Limb (tissue), 2 donors: ENCODE data around the gene MSRB3.

Experiments
- DNase-seq, 2 donors: peaks; one replicate each; pipeline ENCODE4 v3.0.0-alpha.2; 2016; ENCODE audit errors: extremely low spot score in 2 of 2

MSRB3 gene

GRCh38 chr12:65391711-65392110 lies 113.2 kb downstream of the MSRB3 start:
- DNase-seq, result peak in 1 of 2 donors; percentile 27

GRCh38 chr12:65392491-65392890 lies 114.0 kb downstream of the MSRB3 start:
- peak in 1 of 2 donors; percentile 54 for DNase-seq

GRCh38 chr12:65403188-65403587 lies 124.7 kb downstream of the MSRB3 start:
- no peak for DNase-seq

DNA sequence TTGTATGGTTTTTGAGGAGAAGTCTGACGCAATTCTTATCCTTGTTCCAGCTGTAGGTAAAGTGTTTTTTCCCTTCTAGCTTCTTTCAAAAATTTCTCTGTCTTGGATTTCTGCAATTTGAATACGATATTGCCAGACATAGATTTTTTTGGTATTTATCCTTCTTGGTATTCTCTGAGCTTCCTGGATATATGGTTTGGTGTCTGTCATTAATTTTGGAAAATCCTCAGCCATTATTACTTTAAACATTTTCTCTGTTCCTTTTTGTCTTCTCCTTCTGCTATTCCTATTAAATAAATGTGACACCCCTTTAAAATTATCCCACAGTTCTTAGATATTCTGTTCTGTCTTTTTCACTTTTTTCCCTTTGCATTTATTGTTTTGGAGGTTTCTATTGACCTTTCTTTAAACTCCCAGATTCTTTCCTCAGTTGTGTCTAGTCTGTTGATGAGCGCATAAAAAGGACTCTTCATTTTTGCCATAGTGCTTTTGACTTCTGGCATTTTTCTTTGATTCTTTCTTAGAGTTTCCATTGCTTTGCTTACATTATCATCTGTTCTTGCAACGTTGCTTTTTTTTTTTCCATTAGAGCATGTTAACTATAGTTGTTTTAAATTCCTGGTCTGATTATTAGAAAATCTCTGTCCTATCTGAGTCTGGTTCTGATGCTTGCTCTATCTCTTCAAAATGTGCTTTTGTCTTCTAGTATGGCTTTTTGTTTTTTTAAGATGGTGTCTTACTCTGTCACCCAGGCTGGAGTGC lies 129.1 kb downstream of the MSRB3 start:
- no peak for DNase-seq

GRCh38 chr12:65408441-65408840 lies 130.0 kb downstream of the MSRB3 start:
- no peak for DNase-seq

DNA sequence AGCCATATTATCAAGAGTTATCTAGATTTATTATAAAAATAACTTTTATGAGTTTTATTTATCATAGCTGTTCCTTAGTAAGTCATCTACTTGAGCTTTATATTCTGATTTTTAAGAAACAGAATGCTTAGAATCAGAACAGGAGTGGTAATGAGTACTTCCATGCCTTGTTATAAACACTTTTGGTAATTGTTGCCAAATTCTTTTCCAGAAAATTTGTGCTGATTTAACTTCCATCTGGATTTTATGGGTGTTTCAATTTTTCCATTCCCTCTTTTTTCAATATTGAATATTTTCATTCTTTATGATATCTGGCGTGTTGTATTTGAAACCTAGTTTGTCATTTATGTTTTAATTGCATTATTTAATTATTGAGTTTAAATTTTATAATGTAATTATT lies 131.2 kb downstream of the MSRB3 start:
- peak in 1 of 2 donors; percentile 21 for DNase-seq

- no peak for DNase-seq
These were observed 132.7 kb downstream of the MSRB3 start for GRCh38 chr12:65411171-65411570.

DNA sequence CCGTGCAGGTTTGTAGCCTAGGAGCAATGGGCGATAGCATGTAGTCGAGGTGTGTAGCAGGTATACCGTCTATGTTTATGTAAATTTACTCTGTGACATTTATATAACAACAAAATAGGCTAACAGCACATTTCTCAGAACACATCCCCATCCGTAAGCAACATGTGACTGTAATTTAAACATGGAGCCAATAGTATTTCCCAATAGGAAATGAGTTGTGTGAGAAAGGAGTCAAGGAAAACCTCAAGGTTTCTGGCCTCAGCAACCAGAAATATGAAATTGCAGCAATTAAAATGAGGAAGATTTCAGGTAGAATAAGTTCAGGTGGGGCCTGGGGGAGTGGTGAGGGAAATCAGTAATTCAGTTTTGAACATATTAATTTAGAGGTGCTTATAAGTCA lies 136.0 kb downstream of the MSRB3 start:
- DNase-seq, result no peak

DNA sequence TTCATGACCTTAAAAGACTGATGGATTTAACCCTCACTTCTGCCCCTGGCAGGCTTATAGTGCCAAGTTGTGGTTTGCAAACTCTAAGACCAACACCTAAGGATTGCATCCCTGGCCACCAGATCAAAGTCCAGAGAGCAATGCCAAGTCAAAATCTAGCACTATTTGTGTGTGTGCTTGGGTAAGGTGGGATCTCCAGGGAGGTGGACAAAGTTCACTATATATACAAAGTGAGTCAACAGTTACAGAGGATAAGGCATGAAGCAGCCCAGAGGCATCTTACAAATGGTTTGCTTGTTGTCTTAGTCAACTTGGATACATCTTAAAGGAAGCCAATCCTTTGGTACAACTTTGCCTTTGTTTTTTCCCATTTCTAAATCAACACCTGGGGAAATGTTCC lies 137.3 kb downstream of the MSRB3 start:
- DNase-seq, result no peak

- DNase-seq, result no peak
These were observed 141.0 kb downstream of the MSRB3 start for GRCh38 chr12:65419284-65420072.

DNA sequence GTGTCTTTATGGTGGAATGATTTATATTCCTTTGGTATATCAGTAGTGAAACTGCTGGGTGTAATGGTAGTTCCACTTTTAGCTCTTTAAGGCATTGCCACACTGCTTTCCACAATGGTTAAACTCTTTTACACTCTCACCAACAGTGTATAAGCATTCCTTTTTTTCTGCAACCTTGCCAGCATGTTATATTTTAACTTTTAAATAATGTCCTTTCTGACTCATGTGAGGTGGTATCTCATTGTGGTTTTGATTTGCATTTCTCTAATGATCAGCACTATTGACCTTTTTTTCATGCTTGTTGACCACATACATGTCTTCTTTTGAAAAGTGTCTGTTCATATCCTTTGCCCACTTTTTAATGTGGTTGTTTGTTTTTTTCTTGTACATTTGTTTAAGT lies 142.5 kb downstream of the MSRB3 start:
- no peak for DNase-seq

DNA sequence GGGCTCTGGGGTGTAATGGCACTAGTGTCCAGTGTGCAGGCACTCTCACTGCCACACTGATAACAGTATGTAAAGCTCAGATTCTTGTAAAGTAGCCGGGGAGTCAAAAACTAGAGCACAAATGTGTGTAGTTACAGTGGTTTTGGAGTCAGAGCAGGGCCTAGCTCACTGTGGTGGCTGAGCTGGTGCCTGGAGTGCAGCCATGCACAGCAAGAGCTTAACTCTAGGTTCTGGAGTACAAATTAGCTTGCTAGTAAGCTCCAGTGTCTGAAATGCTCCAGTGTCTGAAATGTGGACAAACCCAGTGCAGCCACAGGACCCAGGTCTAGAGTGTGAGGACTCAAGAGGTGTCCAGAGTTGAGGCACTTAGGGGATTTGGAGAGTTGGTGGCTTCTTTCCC lies 149.2 kb downstream of the MSRB3 start:
- no peak for DNase-seq

- no peak for DNase-seq
These were observed 151.5 kb downstream of the MSRB3 start for GRCh38 chr12:65430006-65430405.

GRCh38 chr12:65430571-65431306 lies 152.3 kb downstream of the MSRB3 start:
- no peak for DNase-seq

DNA sequence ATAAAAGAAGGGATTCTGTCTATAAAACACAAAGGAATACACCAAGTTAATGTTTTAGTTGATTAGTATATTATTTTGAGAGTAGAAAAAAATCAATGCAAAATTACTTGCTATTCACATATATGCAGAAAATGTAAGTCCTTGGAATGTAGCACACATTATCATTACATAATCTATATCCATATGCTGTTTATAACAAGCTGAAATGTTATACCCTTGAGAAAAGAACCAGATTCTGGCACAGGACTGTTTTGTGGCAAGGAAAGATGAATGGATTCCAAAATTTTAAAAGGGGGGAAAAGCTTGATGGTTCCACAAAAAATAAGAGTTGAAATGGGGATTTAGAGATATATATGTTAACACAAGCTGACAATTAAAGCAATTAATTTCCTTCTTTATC lies 153.6 kb downstream of the MSRB3 start:
- DNase-seq, result no peak

DNA sequence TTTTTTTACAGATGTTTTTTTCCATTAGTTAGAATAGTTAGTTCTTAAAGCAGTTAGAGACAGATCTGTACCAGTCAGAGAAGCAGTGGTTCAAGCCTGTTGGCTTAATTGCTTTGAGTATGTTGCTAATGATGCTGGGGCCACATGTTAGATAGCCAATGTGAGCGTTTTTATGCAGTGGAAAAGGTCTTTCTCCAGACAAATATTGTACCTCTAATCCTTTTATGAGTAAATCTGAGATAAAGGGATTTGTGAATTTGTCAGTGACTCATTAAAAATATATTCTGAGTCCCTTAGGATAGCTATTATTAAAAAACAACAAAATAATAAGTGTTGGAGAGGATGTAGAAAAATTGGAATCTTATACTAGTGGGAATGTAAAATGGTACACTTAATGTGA lies 154.2 kb downstream of the MSRB3 start:
- DNase-seq, result no peak

DNA sequence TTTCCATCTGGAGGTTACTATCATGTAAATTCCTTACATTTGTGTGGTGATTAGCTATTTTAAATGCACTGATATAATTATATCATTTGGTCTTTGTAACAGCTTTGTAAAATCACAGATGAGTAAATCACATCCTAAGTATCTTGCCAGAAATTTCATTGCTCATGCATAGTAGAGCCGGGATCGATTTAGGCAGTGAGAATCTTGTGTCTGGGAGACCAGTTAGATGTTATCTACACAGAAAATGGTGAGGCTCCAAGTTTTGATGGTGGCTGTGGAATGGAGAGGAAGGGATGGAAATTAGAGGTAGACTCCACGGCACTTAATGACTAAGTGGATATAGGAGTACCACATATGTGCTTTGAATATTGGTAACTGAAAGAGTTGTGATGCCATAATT lies 156.3 kb downstream of the MSRB3 start:
- no peak for DNase-seq

DNA sequence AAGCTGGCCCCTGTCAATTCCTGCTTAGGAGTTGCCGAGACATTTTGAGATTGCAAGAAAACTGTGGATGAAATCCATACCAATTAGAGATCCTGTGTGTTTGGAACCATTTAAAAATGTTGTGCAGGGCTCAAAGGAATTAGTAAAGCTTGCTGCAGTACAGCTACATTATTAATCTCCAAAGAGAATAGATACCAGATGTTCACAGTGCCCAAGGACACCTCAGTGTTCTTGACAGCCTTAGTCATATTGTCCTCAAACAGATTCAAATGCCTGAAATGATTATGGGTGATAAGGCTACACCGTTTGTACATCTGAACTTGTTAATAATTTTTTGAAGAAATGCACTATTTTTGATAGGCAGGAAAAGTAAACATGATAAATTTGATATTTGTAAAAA lies 164.6 kb downstream of the MSRB3 start:
- DNase-seq, result no peak

- DNase-seq, result no peak
These were observed 166.5 kb downstream of the MSRB3 start for GRCh38 chr12:65444996-65445395.

DNA sequence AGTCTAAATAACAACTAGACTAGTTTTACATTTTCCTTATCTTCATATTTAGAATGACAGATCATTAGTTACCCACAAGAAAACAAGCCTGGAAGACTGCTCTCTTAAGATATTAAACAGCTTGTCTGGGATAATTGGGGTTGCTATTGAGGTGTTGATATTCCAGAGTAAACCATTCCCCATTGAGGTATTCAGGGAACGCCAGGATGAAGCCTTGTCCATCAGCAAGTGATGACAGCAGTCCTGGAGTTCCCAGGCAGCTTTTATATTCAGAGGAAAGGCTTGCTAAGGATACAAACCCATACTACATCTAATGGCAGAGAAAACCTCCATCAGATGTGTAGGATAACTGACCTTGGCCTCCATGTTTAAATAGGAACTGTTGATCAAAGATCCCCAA lies 168.4 kb downstream of the MSRB3 start:
- no peak for DNase-seq

GRCh38 chr12:65449400-65449799 lies 170.9 kb downstream of the MSRB3 start:
- no peak for DNase-seq

GRCh38 chr12:65450625-65451024 lies 172.1 kb downstream of the MSRB3 start:
- no peak for DNase-seq
